GM12872 (cell line): ENCODE results near the gene ARHGDIB.

Experiments used
- TF ChIP-seq, protein P1 (sequence below): IDR thresholded peaks from 3 replicates; pipeline ENCODE4 v1.5.1; 2011; ENCODE audit warnings: low read depth, mild to moderate bottlenecking, low read length, moderate library complexity; ENCODE audit not compliant: insufficient read depth

The ARHGDIB gene

GRCh38 chr12:14892726-14893505 is 68.5 kb downstream of the ARHGDIB start:
- TF ChIP-seq, protein P1, sequence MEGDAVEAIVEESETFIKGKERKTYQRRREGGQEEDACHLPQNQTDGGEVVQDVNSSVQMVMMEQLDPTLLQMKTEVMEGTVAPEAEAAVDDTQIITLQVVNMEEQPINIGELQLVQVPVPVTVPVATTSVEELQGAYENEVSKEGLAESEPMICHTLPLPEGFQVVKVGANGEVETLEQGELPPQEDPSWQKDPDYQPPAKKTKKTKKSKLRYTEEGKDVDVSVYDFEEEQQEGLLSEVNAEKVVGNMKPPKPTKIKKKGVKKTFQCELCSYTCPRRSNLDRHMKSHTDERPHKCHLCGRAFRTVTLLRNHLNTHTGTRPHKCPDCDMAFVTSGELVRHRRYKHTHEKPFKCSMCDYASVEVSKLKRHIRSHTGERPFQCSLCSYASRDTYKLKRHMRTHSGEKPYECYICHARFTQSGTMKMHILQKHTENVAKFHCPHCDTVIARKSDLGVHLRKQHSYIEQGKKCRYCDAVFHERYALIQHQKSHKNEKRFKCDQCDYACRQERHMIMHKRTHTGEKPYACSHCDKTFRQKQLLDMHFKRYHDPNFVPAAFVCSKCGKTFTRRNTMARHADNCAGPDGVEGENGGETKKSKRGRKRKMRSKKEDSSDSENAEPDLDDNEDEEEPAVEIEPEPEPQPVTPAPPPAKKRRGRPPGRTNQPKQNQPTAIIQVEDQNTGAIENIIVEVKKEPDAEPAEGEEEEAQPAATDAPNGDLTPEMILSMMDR = peak; percentile 18; the same call in 1 of the 3 replicates
